ENCODE measurements around the gene G3BP2. TPM values are rescaled to one million over a fixed set of nuclear protein-coding genes. Genes with fewer than 3 reads are reported as not detected.

G3BP2 gene
- total and polyA plus RNA-seq, 2 donors (not counting 1 experiment from before 2014, with no cell fraction given) = 33.0 to 154 TPM

DNA sequence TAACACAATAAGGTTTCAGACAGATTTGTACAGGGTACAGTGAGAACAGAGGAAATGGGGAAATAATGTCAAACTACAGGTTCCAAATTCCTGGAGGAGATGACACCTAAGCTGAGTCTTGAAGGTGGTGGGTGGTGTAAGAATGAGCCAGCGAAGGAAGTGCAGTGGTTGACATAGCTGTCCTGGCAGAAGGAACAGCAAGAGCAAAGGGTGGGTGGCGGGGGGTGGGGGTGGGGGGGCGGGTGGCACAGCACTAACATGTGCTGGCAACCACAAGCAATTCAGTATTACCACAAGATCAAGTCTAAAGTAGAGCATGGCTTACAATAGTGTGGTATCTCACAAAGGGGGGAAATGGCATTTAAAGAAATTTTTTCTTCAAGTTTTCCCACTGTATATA, 13.1 kb upstream of the G3BP2 start:
- no peak for ATAC-seq (ENCODE audit: low read depth)
- Mint-ChIP-seq H3K4me1 (peaks cover 6% of the 10 kb centered on the region), H3K27ac (no peak overlapping the region)

DNA sequence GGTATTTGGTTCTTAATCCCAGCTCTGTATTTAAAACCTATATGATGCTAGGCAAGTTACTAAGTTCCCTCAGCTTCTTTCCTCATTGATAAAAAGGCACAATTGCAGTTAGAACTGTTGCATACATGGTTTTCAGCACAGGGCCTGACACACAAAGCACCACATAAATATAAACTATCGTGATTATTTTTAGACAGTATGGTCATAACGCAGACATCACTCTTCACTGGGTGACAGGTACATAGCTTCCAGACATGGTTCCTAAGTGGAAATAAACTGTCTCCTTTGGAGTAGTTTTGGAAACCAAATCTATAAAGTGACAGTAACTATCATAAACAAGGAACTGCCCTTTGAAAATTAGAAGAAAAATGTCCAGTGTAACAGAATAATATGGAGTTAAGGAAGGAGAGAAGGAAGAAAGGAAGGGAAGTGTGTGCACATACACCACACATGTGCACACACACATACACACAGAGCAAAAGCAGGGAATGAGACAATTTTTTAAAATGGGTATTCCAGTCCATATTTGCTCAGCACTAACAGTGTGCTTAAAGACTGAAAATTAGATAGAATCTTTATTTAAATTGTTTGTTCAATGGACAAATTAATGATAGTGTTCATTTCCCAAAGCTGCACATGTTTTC, 12.5 kb upstream of the G3BP2 start:
- no peak overlapping the region for H3K27ac Mint-ChIP-seq
- intact Hi-C loops (cut with micrococcal nuclease) = no loop called here

More for the DNA sequence above, 13.1 kb upstream of the G3BP2 start:
- Histone ChIP-seq H3K79me2 (ENCODE audit: control insufficient read depth, insufficient read depth, low read length) (no peaks in the 10 kb centered on the region), H3K9ac (ENCODE audit: low read length) (no peak overlapping the region), H3K27ac (ENCODE audit: low read length in 2 of 2) (no peak overlapping the region), H3K9me3 (ENCODE audit: control extremely low read depth in 1 of 3, control insufficient read depth in 2 of 3, insufficient read depth in 1 of 3, low read length in 2 of 3) (peaks cover 0 to 3% (median 0%) of the 10 kb centered on the region in 3 donors), H3K4me2 (replicated peaks; ENCODE audit: low read depth, low read length, poor library complexity, severe bottlenecking) (no peak overlapping the region), H4K20me1 (ENCODE audit: control insufficient read depth, insufficient read depth, low read length, poor library complexity, severe bottlenecking) (no peaks in the 10 kb centered on the region), H2AFZ (ENCODE audit: insufficient read depth, low read depth, low read length, poor library complexity, severe bottlenecking) (no peak overlapping the region), H3K4me1 (ENCODE audit: control insufficient read depth in 2 of 2, insufficient read depth in 2 of 2, low read length in 2 of 2) (peaks cover 0 to 4% of the 10 kb centered on the region in 2 donors), H3K36me3 (replicated peaks in 1 of 2; ENCODE audit: control extremely low read depth in 1 of 2, control insufficient read depth in 1 of 2, extremely low read depth in 1 of 2, insufficient read depth in 2 of 2, low read length in 1 of 2) (no peaks in the 10 kb centered on the region), H3K27me3 (replicated peaks in 1 of 4; ENCODE audit: control extremely low read depth in 1 of 4, control insufficient read depth in 3 of 4, insufficient read depth in 4 of 4, low read length in 3 of 4) (no peaks in the 10 kb centered on the region), H3K4me3 (ENCODE audit: control extremely low read depth in 1 of 5, extremely low read depth in 1 of 5, insufficient read depth in 1 of 5, low read depth in 2 of 5, low read length in 4 of 5) (no peak overlapping the region)
- Mint-ChIP-seq H3K4me3 (no peak overlapping the region), H3K9me3 (ENCODE audit: insufficient read depth) (no peaks in the 10 kb centered on the region), H3K27me3 (no peaks in the 10 kb centered on the region)
- intact Hi-C loops (cut with micrococcal nuclease) = no loop called here
- CTCF ChIA-PET = no interaction called here
- WGBS (ENCODE audit: insufficient coverage) = no CpG with 5 or more reads among the region's 3 CpGs
- POLR2A ChIA-PET = no interaction called here
- no peak for DNase-seq
- TF ChIP-seq, protein P1, sequence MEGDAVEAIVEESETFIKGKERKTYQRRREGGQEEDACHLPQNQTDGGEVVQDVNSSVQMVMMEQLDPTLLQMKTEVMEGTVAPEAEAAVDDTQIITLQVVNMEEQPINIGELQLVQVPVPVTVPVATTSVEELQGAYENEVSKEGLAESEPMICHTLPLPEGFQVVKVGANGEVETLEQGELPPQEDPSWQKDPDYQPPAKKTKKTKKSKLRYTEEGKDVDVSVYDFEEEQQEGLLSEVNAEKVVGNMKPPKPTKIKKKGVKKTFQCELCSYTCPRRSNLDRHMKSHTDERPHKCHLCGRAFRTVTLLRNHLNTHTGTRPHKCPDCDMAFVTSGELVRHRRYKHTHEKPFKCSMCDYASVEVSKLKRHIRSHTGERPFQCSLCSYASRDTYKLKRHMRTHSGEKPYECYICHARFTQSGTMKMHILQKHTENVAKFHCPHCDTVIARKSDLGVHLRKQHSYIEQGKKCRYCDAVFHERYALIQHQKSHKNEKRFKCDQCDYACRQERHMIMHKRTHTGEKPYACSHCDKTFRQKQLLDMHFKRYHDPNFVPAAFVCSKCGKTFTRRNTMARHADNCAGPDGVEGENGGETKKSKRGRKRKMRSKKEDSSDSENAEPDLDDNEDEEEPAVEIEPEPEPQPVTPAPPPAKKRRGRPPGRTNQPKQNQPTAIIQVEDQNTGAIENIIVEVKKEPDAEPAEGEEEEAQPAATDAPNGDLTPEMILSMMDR (IDR thresholded peaks at IDR 0.05) = no peak
- TF ChIP-seq EZH2 (IDR thresholded peaks at IDR 0.05; ENCODE audit: borderline replicate concordance, insufficient read depth, low read depth, low read length, poor library complexity, severe bottlenecking) = no peak

More for the DNA sequence above, 12.5 kb upstream of the G3BP2 start:
- H3K27me3 Mint-ChIP-seq = no peaks in the 10 kb centered on the region
- no peaks in the 10 kb centered on the region for H4K20me1 ChIP-seq (ENCODE audit: control insufficient read depth, insufficient read depth, low read length, poor library complexity, severe bottlenecking)
- DNase-seq (no peak), ATAC-seq (ENCODE audit: low read depth) (no peak)
- ChIA-PET POLR2A (no interaction called here), CTCF (no interaction called here)
- no peaks in the 10 kb centered on the region for H3K9me3 Mint-ChIP-seq (ENCODE audit: insufficient read depth)
- H3K36me3 ChIP-seq (replicated peaks in 1 of 2; ENCODE audit: control extremely low read depth in 1 of 2, control insufficient read depth in 1 of 2, extremely low read depth in 1 of 2, insufficient read depth in 2 of 2, low read length in 1 of 2) = no peaks in the 10 kb centered on the region
- no peak overlapping the region for H3K4me3 Mint-ChIP-seq
- no peak for TF ChIP-seq EZH2 (IDR thresholded peaks at IDR 0.05; ENCODE audit: borderline replicate concordance, insufficient read depth, low read depth, low read length, poor library complexity, severe bottlenecking)
- TF ChIP-seq, protein P1 (IDR thresholded peaks at IDR 0.05) = no peak
- H3K4me1 ChIP-seq (ENCODE audit: control insufficient read depth in 2 of 2, insufficient read depth in 2 of 2, low read length in 2 of 2) = peaks cover 0 to 4% of the 10 kb centered on the region in 2 donors
- no peak overlapping the region for H3K4me3 ChIP-seq (ENCODE audit: control extremely low read depth in 1 of 5, extremely low read depth in 1 of 5, insufficient read depth in 1 of 5, low read depth in 2 of 5, low read length in 4 of 5)
- no CpG with 5 or more reads among the region's 2 CpGs for WGBS (ENCODE audit: insufficient coverage)
- H3K9ac ChIP-seq (ENCODE audit: low read length) = no peak overlapping the region
- peaks cover 0 to 3% (median 0%) of the 10 kb centered on the region in 3 donors for H3K9me3 ChIP-seq (ENCODE audit: control extremely low read depth in 1 of 3, control insufficient read depth in 2 of 3, insufficient read depth in 1 of 3, low read length in 2 of 3)
- no peak overlapping the region for H2AFZ ChIP-seq (ENCODE audit: insufficient read depth, low read depth, low read length, poor library complexity, severe bottlenecking)
- no peak overlapping the region for H3K27ac ChIP-seq (ENCODE audit: low read length in 2 of 2)
- no peak overlapping the region for H3K4me2 ChIP-seq (replicated peaks; ENCODE audit: low read depth, low read length, poor library complexity, severe bottlenecking)
- H3K79me2 ChIP-seq (ENCODE audit: control insufficient read depth, insufficient read depth, low read length) = no peaks in the 10 kb centered on the region
- no peaks in the 10 kb centered on the region for H3K27me3 ChIP-seq (replicated peaks in 1 of 4; ENCODE audit: control extremely low read depth in 1 of 4, control insufficient read depth in 3 of 4, insufficient read depth in 4 of 4, low read length in 3 of 4)
- peaks cover 6% of the 10 kb centered on the region for H3K4me1 Mint-ChIP-seq

Data from B cell (primary cell).